Ascending aorta (tissue), 2 donors: ENCODE results near the gene ZDHHC18. TPM values are rescaled to one million over a fixed set of nuclear protein-coding genes. Genes with fewer than 3 reads are reported as not detected.
"Not testable (repeated sequence)": the region's sequence is repeated elsewhere in the genome, so short reads cannot be mapped to it uniquely, and the experiment has no call there.

ENCODE experiments used
- DNase-seq, 2 donors: peaks; one replicate each; pipeline ENCODE4 v3.0.0-alpha.2; 2019; ENCODE audit warnings: low spot score in 2 of 2
- H3K27ac ChIP-seq, 2 donors: fragments of 200-600 bp; sonication (generic); one replicate each; pipeline ENCODE4 v1.5.1; 2016 to 2017; ENCODE audit warnings: mild to moderate bottlenecking in 1 of 2
- H3K27me3 ChIP-seq: fragments of 200-600 bp; sonication (generic); one replicate; pipeline ENCODE4 v1.5.1; 2017
- H3K36me3 ChIP-seq, 2 donors: fragments of 200-600 bp; sonication (generic); one replicate each; pipeline ENCODE4 v1.5.1; 2016
- H3K4me1 ChIP-seq, 2 donors: fragments of 200-600 bp; sonication (generic); one replicate each; pipeline ENCODE4 v1.5.1; 2016 to 2017; ENCODE audit warnings: mild to moderate bottlenecking in 1 of 2
- H3K4me3 ChIP-seq, 2 donors: fragments of 200-600 bp; sonication (generic); one replicate each; pipeline ENCODE4 v1.5.1; 2016 to 2017; ENCODE audit warnings: mild to moderate bottlenecking in 1 of 2
- H3K9me3 ChIP-seq, 2 donors: fragments of 200-600 bp; sonication (generic); one replicate each; pipeline ENCODE4 v1.5.1; 2016
- CTCF ChIP-seq, 3 experiments: fragments of 200-600 bp in 2 of 3; fragments of 450-650 bp in 1 of 3; sonication (generic) in 2 of 3; IDR thresholded peaks; one replicate each; pipeline ENCODE4 v1.5.1; 2016 to 2019; ENCODE audit warnings: antibody characterized with exemption in 3 of 3, mild to moderate bottlenecking in 1 of 3, moderate library complexity in 1 of 3
- intact Hi-C: fragments of 100-400 bp; cut with DNase I; formaldehyde crosslinking; loops from one replicate; pipeline ENCODE4 v1.15.1; 2023
- total RNA-seq: library from RNA; depleted of rRNA; stranded (reverse); fragments of >200 nt; gene quantifications from one replicate; pipeline ENCODE4 v1.1.0, GENCODE V29; 2016

ZDHHC18 gene
- total RNA-seq, 1 donor from 2014 or later: 36.0 TPM

- no peak overlapping the region for H3K27ac ChIP-seq
- H3K27me3 ChIP-seq: no peaks in the 10 kb centered on the region
- H3K4me3 ChIP-seq: no peak overlapping the region
- peaks cover 3 to 9% of the 10 kb centered on the region in 2 donors for H3K4me1 ChIP-seq
- H3K9me3 ChIP-seq: no peaks in the 10 kb centered on the region
- DNase-seq: no peak
- peaks cover 19 to 41% of the 10 kb centered on the region in 2 donors for H3K36me3 ChIP-seq
- TF ChIP-seq CTCF (IDR thresholded peaks at IDR 0.05): no peak
- intact Hi-C loops: no loop called here
Measured at GRCh38 chr1:26831059-26831458, 4.6 kb downstream of the ZDHHC18 start.

- Histone ChIP-seq H3K36me3 (peaks cover 19 to 43% of the 10 kb centered on the region in 2 donors), H3K4me1 (peaks cover 3 to 7% of the 10 kb centered on the region in 2 donors), H3K27ac (no peak overlapping the region), H3K9me3 (no peaks in the 10 kb centered on the region), H3K27me3 (no peaks in the 10 kb centered on the region), H3K4me3 (no peak overlapping the region)
- no peak for DNase-seq
- intact Hi-C loops: no loop called here
- no peak for TF ChIP-seq CTCF (IDR thresholded peaks at IDR 0.05)
Measured at GRCh38 chr1:26831546-26832248, 5.2 kb downstream of the ZDHHC18 start.

- H3K27ac ChIP-seq: no peak overlapping the region
- no peak overlapping the region for H3K4me3 ChIP-seq
- no peaks in the 10 kb centered on the region for H3K9me3 ChIP-seq
- H3K4me1 ChIP-seq: peaks cover 3 to 4% of the 10 kb centered on the region in 2 donors
- peaks cover 19 to 43% of the 10 kb centered on the region in 2 donors for H3K36me3 ChIP-seq
- no peaks in the 10 kb centered on the region for H3K27me3 ChIP-seq
- DNase-seq: no peak
- intact Hi-C loops: no loop called here
- TF ChIP-seq CTCF (IDR thresholded peaks at IDR 0.05): no peak
Measured at GRCh38 chr1:26832249-26832960, 5.9 kb downstream of the ZDHHC18 start.

GRCh38 chr1:26833432-26834405, 7.2 kb downstream of the ZDHHC18 start:
- peak in 1 of 2 donors; percentile 74 for DNase-seq
- H3K4me3 ChIP-seq: no peak overlapping the region
- intact Hi-C loops: no loop called here
- H3K36me3 ChIP-seq: peaks cover 21 to 47% of the 10 kb centered on the region in 2 donors
- no peaks in the 10 kb centered on the region for H3K9me3 ChIP-seq
- no peak overlapping the region for H3K27ac ChIP-seq
- TF ChIP-seq CTCF (IDR thresholded peaks at IDR 0.05): no peak
- H3K27me3 ChIP-seq: no peaks in the 10 kb centered on the region
- no peaks in the 10 kb centered on the region for H3K4me1 ChIP-seq

GRCh38 chr1:26837665-26838064, 11.2 kb downstream of the ZDHHC18 start:
- intact Hi-C loops, H3K27me3 ChIP-seq, H3K4me3 ChIP-seq, H3K9me3 ChIP-seq, DNase-seq, H3K27ac ChIP-seq, H3K4me1 ChIP-seq: not testable (repeated sequence)
- peaks cover 39 to 75% of the 10 kb centered on the region in 2 donors for H3K36me3 ChIP-seq
